GM12892 (cell line): ENCODE data around the gene HRH1.

Source experiments
- POLR2AphosphoS5 ChIP-seq: IDR thresholded peaks from 2 replicates; pipeline ENCODE4 v1.6.1; 2011; ENCODE audit warnings: low read depth, low read length, control low read depth
- TAF1 ChIP-seq: IDR thresholded peaks from 2 replicates; pipeline ENCODE4 v1.6.1; 2011; ENCODE audit warnings: low read depth, mild to moderate bottlenecking, control low read depth, low read length, borderline replicate concordance

- TF ChIP-seq TAF1 (no peak), POLR2AphosphoS5 (no peak)
Observed at GRCh38 chr3:11287404-11287803, 133.1 kb downstream of the HRH1 start.
